Dendritic cell treated with granulocyte-macrophage colony-stimulating factor and Interleukin-4, amounts not matched to agents 40 ng/mL and 50 ng/mL, for 4 days (primary cell): ENCODE results near the gene ASTN2.

Experiments
- H3K27ac Mint-ChIP-seq: one replicate; pipeline ENCODE4 v1.8.0; 2022; ENCODE audit warnings: mild to moderate bottlenecking, mixed read lengths
- H3K27me3 Mint-ChIP-seq: one replicate; pipeline ENCODE4 v1.8.0; 2022; ENCODE audit warnings: mild to moderate bottlenecking, mixed read lengths
- H3K36me3 Mint-ChIP-seq: one replicate; pipeline ENCODE4 v1.8.0; 2022; ENCODE audit warnings: low read depth, mixed read lengths
- H3K4me1 Mint-ChIP-seq: one replicate; pipeline ENCODE4 v1.8.0; 2022; ENCODE audit warnings: low read depth, mixed read lengths
- H3K4me3 Mint-ChIP-seq: one replicate; pipeline ENCODE4 v1.8.0; 2022; ENCODE audit warnings: mild to moderate bottlenecking, moderate library complexity, mixed read lengths
- H3K9me3 Mint-ChIP-seq: one replicate; pipeline ENCODE4 v1.8.0; 2022; ENCODE audit warnings: mixed read lengths
- intact Hi-C: fragments of 100-400 bp; cut with micrococcal nuclease; formaldehyde crosslinking; loops from one replicate; pipeline ENCODE4 v1.15.0; 2022

Gene ASTN2

DNA sequence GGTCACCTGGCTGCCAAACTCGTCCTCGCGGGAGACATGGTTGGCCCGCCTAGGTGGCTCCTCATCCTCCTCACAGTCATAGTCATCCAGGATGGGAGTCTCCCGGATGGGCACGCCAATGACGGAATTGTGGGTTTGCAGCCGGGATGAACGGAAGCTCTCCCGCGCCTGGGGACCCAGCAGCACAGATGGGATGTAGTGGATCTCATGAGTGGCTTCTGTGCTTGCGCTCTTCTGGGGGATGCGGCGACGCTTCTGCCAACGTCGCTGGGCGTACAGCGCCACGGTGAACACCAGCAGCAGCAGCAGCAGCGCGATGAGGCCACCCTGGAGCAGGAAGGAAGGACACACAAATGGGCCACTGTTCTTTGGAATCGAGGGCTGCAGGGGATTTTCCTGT is 200.4 kb downstream of the ASTN2 start:
- H3K4me1 Mint-ChIP-seq, result no peaks in the 10 kb centered on the region
- no peaks in the 10 kb centered on the region for H3K36me3 Mint-ChIP-seq
- H3K9me3 Mint-ChIP-seq, result peaks cover 12% of the 10 kb centered on the region
- intact Hi-C loops, result no loop called here
- H3K27ac Mint-ChIP-seq, result no peak overlapping the region
- no peaks in the 10 kb centered on the region for H3K27me3 Mint-ChIP-seq
- no peak overlapping the region for H3K4me3 Mint-ChIP-seq

DNA sequence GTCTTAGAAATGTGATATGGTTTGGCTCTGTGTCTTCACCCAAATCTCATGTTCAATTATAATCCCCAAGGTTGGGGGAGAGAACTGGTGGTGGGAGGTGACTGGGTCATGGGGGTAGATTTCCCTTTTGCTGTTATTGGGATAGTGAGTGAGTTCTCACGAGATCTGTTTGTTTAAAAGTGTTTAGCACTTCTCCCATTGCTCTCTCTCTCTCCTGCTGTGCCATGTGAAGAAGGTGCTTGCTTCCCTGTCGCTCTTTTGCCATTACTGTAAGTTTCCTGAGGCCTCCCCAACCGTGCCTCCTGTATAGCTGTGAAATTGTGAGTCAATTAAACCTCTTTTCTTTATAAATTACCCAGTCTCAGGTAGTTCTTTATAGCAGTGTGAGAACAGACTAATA is 203.6 kb downstream of the ASTN2 start:
- Mint-ChIP-seq H3K36me3 (no peaks in the 10 kb centered on the region), H3K27ac (no peak overlapping the region), H3K4me1 (no peaks in the 10 kb centered on the region), H3K27me3 (no peaks in the 10 kb centered on the region), H3K4me3 (no peak overlapping the region), H3K9me3 (peaks cover 38% of the 10 kb centered on the region)
- intact Hi-C loops, result no loop called here

DNA sequence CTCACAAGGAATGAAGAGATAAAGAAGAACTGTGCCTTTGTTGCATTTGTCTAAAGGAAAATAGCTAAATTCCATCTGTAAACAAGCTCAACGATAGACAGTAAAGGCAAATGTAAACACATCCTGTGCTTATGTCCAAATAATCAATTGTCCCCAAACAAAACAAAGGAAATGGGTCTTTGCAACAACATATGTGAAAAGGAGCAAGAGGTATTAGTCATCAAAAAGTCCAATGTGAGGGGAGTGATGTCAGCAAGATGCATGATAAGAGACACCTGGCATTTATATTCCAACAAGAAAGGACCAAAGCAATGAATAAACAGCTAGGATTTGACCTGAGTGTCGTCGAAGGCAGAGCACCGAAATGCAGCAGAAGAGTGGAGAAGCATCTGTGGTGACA is 209.1 kb downstream of the ASTN2 start:
- intact Hi-C loops, result no loop called here
- no peaks in the 10 kb centered on the region for H3K4me1 Mint-ChIP-seq
- no peak overlapping the region for H3K27ac Mint-ChIP-seq
- no peaks in the 10 kb centered on the region for H3K36me3 Mint-ChIP-seq
- H3K27me3 Mint-ChIP-seq, result no peaks in the 10 kb centered on the region
- no peak overlapping the region for H3K4me3 Mint-ChIP-seq
- peaks cover 39% of the 10 kb centered on the region for H3K9me3 Mint-ChIP-seq

DNA sequence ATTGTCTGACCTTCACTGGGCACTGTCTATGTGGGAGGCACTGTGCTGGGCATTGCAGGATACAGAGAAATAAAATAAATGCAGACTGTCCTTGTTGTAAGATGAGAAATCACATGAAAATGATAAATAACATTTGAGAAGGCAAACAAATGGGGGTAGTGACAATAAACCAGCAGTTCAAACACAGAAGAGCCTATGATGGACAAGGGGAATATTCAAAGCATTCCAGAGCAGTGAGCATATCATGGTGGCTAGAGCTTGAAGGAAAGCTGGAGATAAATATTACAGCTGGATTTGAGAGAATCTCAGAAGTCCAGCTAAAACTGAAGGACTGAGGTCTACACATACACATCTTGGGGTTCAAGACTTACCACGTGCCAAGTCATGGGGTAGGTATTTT is 209.9 kb downstream of the ASTN2 start:
- intact Hi-C loops, result no loop called here
- Mint-ChIP-seq H3K9me3 (peaks cover 33% of the 10 kb centered on the region), H3K4me1 (no peaks in the 10 kb centered on the region), H3K4me3 (no peak overlapping the region), H3K36me3 (no peaks in the 10 kb centered on the region), H3K27me3 (no peaks in the 10 kb centered on the region), H3K27ac (no peak overlapping the region)

DNA sequence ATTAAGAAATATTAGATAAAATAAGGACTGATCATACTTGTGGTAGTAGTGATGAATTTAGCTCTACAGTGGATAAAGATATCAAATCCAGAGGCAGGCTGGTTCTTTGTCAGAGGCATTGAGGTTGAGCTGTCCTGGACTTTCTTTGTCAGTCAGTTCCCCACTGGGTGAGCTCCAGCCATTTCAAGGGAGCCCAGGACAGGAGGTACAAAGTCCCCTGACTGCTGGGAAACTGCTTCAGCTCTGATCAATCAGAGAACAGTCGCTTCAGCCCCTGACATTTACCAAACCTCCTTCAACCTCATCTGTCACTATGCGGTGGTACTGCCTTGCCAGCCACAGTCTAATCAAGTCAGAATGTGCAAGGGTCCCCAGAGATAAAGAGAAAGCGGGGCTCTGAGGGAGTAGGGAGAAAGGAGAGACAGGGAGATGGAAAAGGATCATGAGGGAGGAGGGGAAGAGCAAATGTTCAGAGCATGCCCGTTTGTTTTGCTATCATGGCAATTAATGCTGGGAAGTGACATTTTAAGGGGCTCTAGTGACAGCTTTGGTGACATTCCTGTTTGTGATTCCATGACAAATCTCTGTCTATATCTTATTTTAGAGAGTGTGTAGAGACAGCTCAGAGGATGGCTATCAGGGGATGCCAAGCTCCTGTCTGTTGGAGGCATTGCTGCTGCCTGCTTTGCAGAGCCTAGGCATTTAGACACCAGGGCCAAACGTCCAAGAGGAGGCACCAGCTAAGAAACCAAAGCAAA is 223.2 kb downstream of the ASTN2 start:
- no peak overlapping the region for H3K4me3 Mint-ChIP-seq

DNA sequence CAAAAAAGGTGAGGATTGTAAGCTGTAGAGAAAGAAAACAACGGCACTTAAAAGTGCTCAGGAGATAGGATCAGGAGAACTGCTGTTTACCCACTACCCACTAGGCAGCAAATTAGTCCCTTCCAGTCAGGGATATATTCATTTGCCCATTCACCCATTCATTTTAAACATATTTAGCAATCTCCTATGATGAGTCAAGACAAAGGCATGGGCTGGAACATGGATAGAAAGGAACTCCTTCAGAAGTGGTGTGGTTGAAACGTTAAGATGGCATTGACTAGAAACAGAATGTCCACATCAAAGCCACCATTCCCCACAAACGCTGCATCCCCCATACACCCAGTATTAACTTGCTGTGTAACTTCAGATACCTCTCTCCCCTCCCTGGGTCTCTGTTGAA is 225.7 kb downstream of the ASTN2 start:
- Mint-ChIP-seq H3K36me3 (no peaks in the 10 kb centered on the region), H3K4me3 (no peak overlapping the region), H3K9me3 (peaks cover 17% of the 10 kb centered on the region), H3K4me1 (no peaks in the 10 kb centered on the region), H3K27ac (no peak overlapping the region), H3K27me3 (no peaks in the 10 kb centered on the region)
- intact Hi-C loops, result no loop called here

More for the DNA sequence above, 223.2 kb downstream of the ASTN2 start:
- Mint-ChIP-seq H3K36me3 (no peaks in the 10 kb centered on the region), H3K27ac (no peak overlapping the region), H3K9me3 (peaks cover 26% of the 10 kb centered on the region), H3K27me3 (no peaks in the 10 kb centered on the region), H3K4me1 (no peaks in the 10 kb centered on the region)
- intact Hi-C loops, result no loop called here

DNA sequence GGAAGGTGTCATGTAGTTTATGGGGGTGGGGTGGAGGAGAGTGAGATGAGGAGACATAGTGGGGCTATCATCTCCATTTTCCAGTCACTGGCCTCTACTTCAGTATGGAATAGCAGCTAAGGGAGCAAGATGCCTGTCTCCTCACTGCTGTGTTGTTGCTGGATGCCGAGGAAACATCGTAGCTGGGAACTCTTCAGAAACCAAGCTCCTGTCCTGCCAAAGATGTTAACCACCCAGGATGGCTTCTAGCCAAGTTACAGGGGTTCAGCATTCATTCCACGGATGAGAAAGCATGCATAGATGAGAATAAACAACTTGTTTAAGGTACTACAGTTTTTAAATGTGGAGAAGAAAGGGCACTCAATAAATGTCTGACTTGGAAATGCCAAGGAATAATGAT is 226.5 kb downstream of the ASTN2 start:
- H3K4me1 Mint-ChIP-seq, result no peaks in the 10 kb centered on the region
- H3K36me3 Mint-ChIP-seq, result no peaks in the 10 kb centered on the region
- H3K27ac Mint-ChIP-seq, result no peak overlapping the region
- H3K4me3 Mint-ChIP-seq, result no peak overlapping the region
- intact Hi-C loops, result no loop called here
- no peaks in the 10 kb centered on the region for H3K27me3 Mint-ChIP-seq
- peaks cover 17% of the 10 kb centered on the region for H3K9me3 Mint-ChIP-seq

DNA sequence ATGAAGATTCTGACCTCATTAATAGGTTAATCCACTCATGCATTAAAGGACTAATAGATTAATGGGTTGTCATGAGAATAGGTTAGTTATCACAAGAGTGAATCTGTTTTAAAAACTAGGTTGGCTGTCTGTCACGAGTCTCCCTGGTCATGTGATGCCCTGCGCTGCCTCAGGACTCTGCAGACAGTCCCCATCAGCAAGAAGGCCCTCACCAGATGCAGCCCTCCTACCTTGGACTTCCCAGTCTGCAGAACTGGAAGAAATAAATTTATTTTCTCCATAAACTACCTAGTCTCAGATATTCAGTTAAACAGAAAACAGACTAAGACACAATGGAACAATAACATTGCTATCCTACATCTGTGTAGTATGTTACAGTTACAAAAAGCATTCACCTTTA is 227.4 kb downstream of the ASTN2 start:
- peaks cover 9% of the 10 kb centered on the region for H3K9me3 Mint-ChIP-seq
- no peak overlapping the region for H3K27ac Mint-ChIP-seq
- intact Hi-C loops, result no loop called here
- no peaks in the 10 kb centered on the region for H3K27me3 Mint-ChIP-seq
- no peaks in the 10 kb centered on the region for H3K36me3 Mint-ChIP-seq
- H3K4me3 Mint-ChIP-seq, result no peak overlapping the region
- H3K4me1 Mint-ChIP-seq, result no peaks in the 10 kb centered on the region

DNA sequence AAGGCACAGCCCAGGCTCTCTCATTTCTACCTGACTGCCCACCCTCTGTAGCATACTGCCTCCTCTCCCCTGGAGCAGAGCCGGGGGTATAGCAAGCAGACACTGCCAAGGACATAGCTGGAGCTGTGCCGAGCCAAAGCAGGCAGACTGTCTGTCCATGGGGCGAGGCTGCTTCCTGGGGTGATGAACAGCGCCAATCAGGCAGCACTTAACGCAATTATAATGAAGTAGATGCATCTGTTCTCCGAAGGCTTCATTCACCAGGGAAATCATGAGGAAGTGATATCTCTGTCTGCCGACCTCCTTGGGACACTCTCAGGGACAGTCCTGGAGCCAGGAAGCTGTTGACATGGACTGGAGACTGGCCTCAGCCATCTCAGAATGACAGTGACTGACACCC is 230.7 kb downstream of the ASTN2 start:
- Mint-ChIP-seq H3K4me3 (no peak overlapping the region), H3K4me1 (no peaks in the 10 kb centered on the region), H3K36me3 (no peaks in the 10 kb centered on the region), H3K9me3 (peaks cover 21% of the 10 kb centered on the region), H3K27me3 (no peaks in the 10 kb centered on the region), H3K27ac (no peak overlapping the region)
- intact Hi-C loops, result no loop called here

DNA sequence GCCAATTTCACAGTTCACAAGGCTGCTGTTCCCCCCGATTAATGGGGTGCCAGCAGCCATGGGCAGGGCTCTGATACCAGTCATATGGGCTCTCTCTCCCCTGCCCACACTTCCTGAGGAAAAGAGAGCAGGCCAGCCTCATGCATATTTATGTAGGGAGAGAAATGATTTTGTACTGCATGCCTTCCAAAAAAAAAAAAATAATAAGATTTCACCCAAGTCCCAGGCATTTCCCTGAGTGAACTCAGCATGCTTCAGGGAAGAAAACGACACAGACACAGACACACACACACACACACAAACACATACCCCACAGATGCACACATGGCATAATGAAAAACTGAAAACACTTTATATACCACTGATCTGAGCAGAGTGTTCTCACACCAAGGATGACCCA is 232.8 kb downstream of the ASTN2 start:
- H3K36me3 Mint-ChIP-seq, result no peaks in the 10 kb centered on the region
- H3K4me1 Mint-ChIP-seq, result no peaks in the 10 kb centered on the region
- no peak overlapping the region for H3K27ac Mint-ChIP-seq
- H3K4me3 Mint-ChIP-seq, result no peak overlapping the region
- intact Hi-C loops, result no loop called here
- peaks cover 21% of the 10 kb centered on the region for H3K9me3 Mint-ChIP-seq
- H3K27me3 Mint-ChIP-seq, result no peaks in the 10 kb centered on the region

DNA sequence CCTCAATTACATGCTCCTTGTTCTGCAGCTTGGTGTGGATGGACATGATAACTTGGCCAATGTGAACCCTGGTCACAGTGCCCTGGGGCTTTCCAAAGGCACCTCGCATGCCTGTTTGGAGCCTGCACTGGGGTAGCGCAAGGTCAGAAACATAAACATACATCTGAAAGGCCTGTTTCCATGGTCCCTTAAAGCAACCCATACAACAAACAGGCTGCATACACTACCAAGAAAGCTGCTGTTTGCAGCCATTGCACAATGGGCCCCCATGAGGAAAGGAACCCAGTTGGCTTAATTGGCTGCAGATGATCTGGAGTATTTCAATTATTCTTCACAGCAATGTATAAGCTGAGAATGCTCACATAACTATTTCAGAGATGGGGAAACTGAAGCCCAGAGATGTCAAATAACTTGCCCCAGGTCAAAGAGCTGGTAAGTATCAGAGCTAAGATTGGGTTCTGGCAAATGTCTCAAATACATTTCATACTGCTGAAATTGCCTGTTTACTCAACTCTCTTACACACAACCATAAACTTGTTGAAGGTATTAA is 233.9 kb downstream of the ASTN2 start:
- no peaks in the 10 kb centered on the region for H3K27me3 Mint-ChIP-seq
- no peak overlapping the region for H3K27ac Mint-ChIP-seq

DNA sequence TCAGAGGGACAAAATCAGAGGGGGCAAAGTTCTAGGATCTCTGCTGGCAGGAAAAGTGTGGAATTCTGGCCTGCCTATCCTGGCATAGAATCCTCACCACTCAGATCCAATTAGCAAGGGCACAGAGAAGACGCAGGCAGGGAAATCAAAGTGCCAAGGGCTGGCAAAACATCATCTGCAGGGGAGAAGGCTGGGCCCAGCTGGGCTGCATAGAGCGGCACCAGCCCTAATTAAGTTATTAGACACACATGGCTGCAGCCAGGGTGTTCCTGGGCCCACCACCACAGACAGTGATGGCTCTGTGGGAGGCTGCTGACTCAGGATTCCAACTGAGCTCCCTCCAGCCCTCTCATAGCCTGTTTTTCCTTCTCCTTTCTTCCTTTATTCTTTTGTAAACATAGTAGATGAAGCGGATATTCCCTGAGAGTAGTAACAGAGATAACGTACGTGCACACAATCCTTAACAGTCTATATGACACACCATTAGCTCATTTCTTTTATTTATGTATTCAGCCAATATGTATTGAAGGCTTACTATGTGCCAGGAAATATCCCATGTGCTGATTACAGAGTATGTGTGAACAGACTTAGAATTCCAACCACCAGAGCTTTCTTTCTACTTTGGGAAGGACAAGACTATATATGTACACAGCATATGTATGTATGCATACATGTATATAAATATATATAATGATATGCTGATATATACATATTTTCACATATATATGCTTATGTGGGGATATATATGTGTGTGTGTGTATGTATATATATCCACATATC is 236.1 kb downstream of the ASTN2 start:
- Mint-ChIP-seq H3K4me1 (no peaks in the 10 kb centered on the region), H3K4me3 (no peak overlapping the region), H3K36me3 (no peaks in the 10 kb centered on the region), H3K27ac (no peak overlapping the region), H3K27me3 (no peaks in the 10 kb centered on the region), H3K9me3 (peaks cover 12% of the 10 kb centered on the region)
- intact Hi-C loops, result no loop called here

More for the DNA sequence above, 233.9 kb downstream of the ASTN2 start:
- peaks cover 21% of the 10 kb centered on the region for H3K9me3 Mint-ChIP-seq
- H3K4me3 Mint-ChIP-seq, result no peak overlapping the region
- H3K4me1 Mint-ChIP-seq, result no peaks in the 10 kb centered on the region
- H3K36me3 Mint-ChIP-seq, result no peaks in the 10 kb centered on the region
- intact Hi-C loops, result no loop called here

DNA sequence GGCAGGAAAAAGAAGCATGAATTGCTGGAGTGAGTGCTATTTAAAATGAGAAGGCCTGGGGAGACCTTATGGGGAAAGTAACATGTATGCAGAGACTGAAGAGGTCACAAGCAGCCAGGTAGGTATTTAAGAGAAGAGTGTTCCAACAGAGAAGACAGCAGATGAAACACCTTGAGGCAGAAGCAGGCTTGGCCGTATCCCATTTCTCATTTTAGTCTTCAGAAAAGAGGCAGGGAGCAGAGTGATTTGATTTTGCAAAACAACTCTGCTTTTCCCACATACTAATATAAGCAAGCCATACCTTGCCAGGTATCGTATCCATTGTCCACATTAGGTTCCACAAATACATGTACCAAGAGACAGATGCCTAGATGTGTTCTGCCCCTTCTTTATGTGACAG is 244.3 kb downstream of the ASTN2 start:
- no peaks in the 10 kb centered on the region for H3K36me3 Mint-ChIP-seq
- no peak overlapping the region for H3K4me3 Mint-ChIP-seq
- no peaks in the 10 kb centered on the region for H3K4me1 Mint-ChIP-seq
- no peaks in the 10 kb centered on the region for H3K9me3 Mint-ChIP-seq
- no peak overlapping the region for H3K27ac Mint-ChIP-seq
- H3K27me3 Mint-ChIP-seq, result no peaks in the 10 kb centered on the region
- intact Hi-C loops, result no loop called here

DNA sequence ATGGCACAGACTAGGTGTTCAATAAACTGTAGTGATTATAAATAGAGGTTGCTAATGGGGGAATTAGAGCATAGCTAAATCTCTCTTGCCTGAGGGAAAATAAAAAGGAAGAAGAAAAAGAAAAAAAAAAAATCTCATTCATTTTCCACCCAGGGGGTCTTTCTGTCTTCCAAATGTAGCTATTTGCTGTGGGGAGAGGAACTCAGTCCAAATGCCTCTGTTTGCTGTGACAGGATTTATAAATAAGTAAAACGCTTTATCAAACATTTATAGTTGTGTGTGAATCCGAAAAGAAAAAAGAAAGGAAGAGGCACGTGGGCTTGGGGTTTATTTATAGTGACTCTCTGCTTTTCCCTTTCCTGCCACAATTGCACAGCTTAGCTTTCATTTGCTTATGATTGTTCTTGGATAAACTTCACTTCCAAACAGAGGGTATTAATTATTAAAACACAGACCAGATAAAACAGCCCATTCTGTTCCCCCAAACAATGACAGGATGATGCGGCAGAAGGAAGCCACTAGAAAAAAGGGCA is 245.7 kb downstream of the ASTN2 start:
- Mint-ChIP-seq H3K4me1 (no peaks in the 10 kb centered on the region), H3K27ac (no peak overlapping the region), H3K27me3 (no peaks in the 10 kb centered on the region), H3K4me3 (no peak overlapping the region), H3K36me3 (no peaks in the 10 kb centered on the region), H3K9me3 (no peaks in the 10 kb centered on the region)
- intact Hi-C loops, result no loop called here
